SK-N-SH (cell line): ENCODE measurements around the gene ALDH1L1. TPM values are rescaled to one million over a fixed set of nuclear protein-coding genes. Genes with fewer than 3 reads are reported as not detected.

ENCODE experiments used
- CTCF ChIA-PET: fragments of 300-600, 350-600 bp; formaldehyde crosslinking; extraction: SDS; loops from one replicate; lab custom pipeline; 2021; lab: Yijun Ruan, JAX
- POLR2A ChIA-PET: fragments of 350-600 bp; sonication (Branson Sonifier 250); formaldehyde crosslinking; extraction: SDS; loops from one replicate; lab custom pipeline; 2020; ENCODE audit warnings: antibody characterized with exemption, inconsistent platforms; lab: Yijun Ruan, JAX
- DNase-seq: peaks from one replicate; pipeline ENCODE4 v3.0.0; 2012
- H2AFZ ChIP-seq: fragments of 200-600 bp; sonication (generic); 2 replicates; pipeline ENCODE4 v1.8.1; 2016; ENCODE audit warnings: antibody characterized with exemption, mild to moderate bottlenecking, low read depth
- H3F3A ChIP-seq: fragments of 200-600 bp; sonication (generic); replicated peaks from 2 replicates; pipeline ENCODE3; 2016; ENCODE audit warnings: antibody characterized with exemption, mild to moderate bottlenecking; ENCODE audit not compliant: insufficient read depth
- H3K27ac ChIP-seq, 2 experiments: fragments of 200-500 bp in 1 of 2; fragments of 200-600 bp in 1 of 2; sonication (Bioruptor generic) in 1 of 2; sonication (generic), shearing (Covaris generic) in 1 of 2; 2 replicates each; pipeline versions ENCODE4 v1.5.1 to v1.6.1; 2014 to 2016; ENCODE audit warnings: low read depth in 2 of 2, inconsistent platforms in 1 of 2, low read length in 1 of 2, mild to moderate bottlenecking in 1 of 2, mixed read lengths in 1 of 2
- H3K27me3 ChIP-seq: fragments of 200-600 bp; sonication (generic), shearing (Covaris generic); 2 replicates; pipeline ENCODE4 v1.6.1; 2016; ENCODE audit warnings: mixed run types; ENCODE audit not compliant: insufficient read depth
- H3K36me3 ChIP-seq, 2 experiments: fragments of 200-500 bp in 1 of 2; fragments of 200-600 bp in 1 of 2; sonication (Bioruptor generic) in 1 of 2; sonication (generic) in 1 of 2; replicated peaks in 1 of 2; 2 replicates each; pipeline versions ENCODE3 to v1.5.1; 2014 to 2016; ENCODE audit warnings: low read length in 1 of 2, mild to moderate bottlenecking in 1 of 2; ENCODE audit not compliant: insufficient read depth in 2 of 2, control insufficient read depth in 1 of 2
- H3K4me1 ChIP-seq, 2 experiments: fragments of 200-500 bp in 1 of 2; fragments of 200-600 bp in 1 of 2; sonication (Bioruptor generic) in 1 of 2; sonication (generic), shearing (Covaris generic) in 1 of 2; 2 replicates each; pipeline versions ENCODE4 v1.5.1 to v1.6.1; 2014 to 2016; ENCODE audit warnings: low read depth in 1 of 2, low read length in 1 of 2, mixed run types in 1 of 2; ENCODE audit not compliant: insufficient read depth in 2 of 2, control insufficient read depth in 1 of 2
- H3K4me2 ChIP-seq: fragments of 200-600 bp; sonication (generic), shearing (Covaris generic); 2 replicates; pipeline ENCODE4 v1.6.1; 2017; ENCODE audit warnings: mixed run types
- H3K4me3 ChIP-seq, 2 experiments: fragments of 200-500 bp in 1 of 2; fragments of 200-600 bp in 1 of 2; sonication (Bioruptor generic) in 1 of 2; sonication (generic), shearing (Covaris generic) in 1 of 2; 2 replicates each; pipeline versions ENCODE4 v1.5.1 to v1.8.1; 2014 to 2016; ENCODE audit warnings: low read depth in 2 of 2, inconsistent platforms in 1 of 2, low read length in 1 of 2, mild to moderate bottlenecking in 1 of 2, mixed read lengths in 1 of 2, moderate library complexity in 1 of 2
- H3K79me2 ChIP-seq: fragments of 200-600 bp; sonication (generic); 2 replicates; pipeline ENCODE4 v1.8.1; 2017; ENCODE audit warnings: mild to moderate bottlenecking; ENCODE audit not compliant: insufficient read depth
- H3K9ac ChIP-seq: fragments of 200-600 bp; sonication (generic); 2 replicates; pipeline ENCODE4 v1.6.1; 2017; ENCODE audit warnings: mixed run types
- H3K9me2 ChIP-seq: fragments of 200-600 bp; sonication (generic); 2 replicates; pipeline ENCODE4 v1.6.1; 2017; ENCODE audit warnings: mixed run types
- H3K9me3 ChIP-seq: fragments of 200-600 bp; sonication (generic); 2 replicates; pipeline ENCODE4 v1.6.1; 2017; ENCODE audit warnings: mixed run types, mild to moderate bottlenecking, moderate library complexity
- H4K20me1 ChIP-seq: fragments of 200-600 bp; sonication (generic); 2 replicates; pipeline ENCODE4 v1.6.1; 2017; ENCODE audit warnings: mild to moderate bottlenecking, mixed run types; ENCODE audit not compliant: insufficient read depth
- EP300 ChIP-seq, 2 experiments: IDR thresholded peaks; 2 replicates each; pipeline versions ENCODE4 v1.4.0 to v1.6.1; 2012; ENCODE audit warnings: borderline replicate concordance in 1 of 2, low read depth in 1 of 2, low read length in 1 of 2
- EZH2phosphoT487 ChIP-seq: fragments of 200-600 bp; sonication (generic); IDR thresholded peaks from 2 replicates; pipeline ENCODE4 v1.6.1; 2017; ENCODE audit warnings: low read depth, mixed run types, mild to moderate bottlenecking, antibody characterized with exemption, moderate library complexity, borderline replicate concordance
- FOSL2 ChIP-seq: IDR thresholded peaks from 2 replicates; pipeline ENCODE4 v1.4.0; 2012; ENCODE audit warnings: low read depth, mild to moderate bottlenecking, moderate library complexity, borderline replicate concordance
- FOXM1 ChIP-seq: IDR thresholded peaks from 2 replicates; pipeline ENCODE4 v1.4.0; 2012; ENCODE audit warnings: low read depth, mild to moderate bottlenecking
- GABPA ChIP-seq: IDR thresholded peaks from 2 replicates; pipeline ENCODE4 v1.4.0; 2012; ENCODE audit warnings: low read depth, mild to moderate bottlenecking
- JUND ChIP-seq: IDR thresholded peaks from 2 replicates; pipeline ENCODE4 v1.4.0; 2012
- MEF2A ChIP-seq: IDR thresholded peaks from 2 replicates; pipeline ENCODE4 v1.4.0; 2012; ENCODE audit warnings: low read depth, borderline replicate concordance
- NRF1 ChIP-seq: IDR thresholded peaks from 2 replicates; pipeline ENCODE4 v1.6.1; 2012; ENCODE audit warnings: low read depth, mild to moderate bottlenecking, low read length
- POLR2AphosphoS5 ChIP-seq: IDR thresholded peaks from 2 replicates; pipeline ENCODE4 v1.6.1; 2012; ENCODE audit warnings: low read depth, low read length
- RAD21 ChIP-seq: IDR thresholded peaks from 2 replicates; pipeline ENCODE4 v1.6.1; 2012; ENCODE audit warnings: mild to moderate bottlenecking, low read length
- RCOR1 ChIP-seq: fragments of 150-350 bp; IDR thresholded peaks from 2 replicates; pipeline ENCODE4 v1.6.1; 2017; ENCODE audit warnings: antibody characterized with exemption, low read length
- RXRA ChIP-seq: IDR thresholded peaks from 2 replicates; pipeline ENCODE4 v1.4.0; 2012; ENCODE audit warnings: low read depth, mild to moderate bottlenecking, borderline replicate concordance
- SIN3A ChIP-seq: IDR thresholded peaks from 2 replicates; pipeline ENCODE4 v1.6.1; 2012; ENCODE audit warnings: low read depth, mild to moderate bottlenecking, low read length, moderate library complexity, borderline replicate concordance
- TAF1 ChIP-seq: IDR thresholded peaks from 2 replicates; pipeline ENCODE4 v1.6.1; 2012; ENCODE audit warnings: low read depth, mild to moderate bottlenecking, low read length, moderate library complexity, borderline replicate concordance
- TCF12 ChIP-seq: IDR thresholded peaks from 2 replicates; pipeline ENCODE4 v1.4.0; 2012
- TEAD4 ChIP-seq: IDR thresholded peaks from 2 replicates; pipeline ENCODE4 v1.4.0; 2012; ENCODE audit warnings: mild to moderate bottlenecking, borderline replicate concordance; ENCODE audit not compliant: insufficient read depth
- YY1 ChIP-seq: IDR thresholded peaks from 2 replicates; pipeline ENCODE4 v1.4.0; 2012; ENCODE audit warnings: low read depth, mild to moderate bottlenecking
- ZBTB33 ChIP-seq: IDR thresholded peaks from 2 replicates; pipeline ENCODE4 v1.4.0; 2012; ENCODE audit warnings: low read depth, borderline replicate concordance
- WGBS: methylation state at CpG from one replicate; pipeline ENCODE4 v1.1.6; 2017; ENCODE audit warnings: low lambda C conversion rate; 5-methylcytosine and 5-hydroxymethylcytosine counted together
- polyA plus RNA-seq, 3 experiments: library from polyadenylated mRNA; depleted of rRNA; stranded (reverse); fragments of >200 nt; gene quantifications; 2 replicates each; pipeline ENCODE4 v1.2.3, GENCODE V29; 2012

ALDH1L1 gene
- polyA plus RNA-seq, 1 of the 3 experiments (the other 2 are of a cell fraction): not detected

- H3K9me2 ChIP-seq: no peaks in the 10 kb centered on the region
- H3K36me3 ChIP-seq: no peaks in the 10 kb centered on the region
- no peak for TF ChIP-seq MEF2A
- TF ChIP-seq POLR2AphosphoS5: no peak
- no peak for TF ChIP-seq FOSL2
- TF ChIP-seq RXRA: no peak
- TF ChIP-seq NRF1: no peak
- no peak for TF ChIP-seq GABPA
- no peak for TF ChIP-seq EZH2phosphoT487
- no peak for TF ChIP-seq TAF1
- no peak for TF ChIP-seq FOXM1
- no peak for TF ChIP-seq SIN3A
- no peak for TF ChIP-seq TEAD4
- no peak for TF ChIP-seq RAD21
- TF ChIP-seq JUND: no peak
- no peak for TF ChIP-seq TCF12
- TF ChIP-seq ZBTB33: no peak
- no peak for TF ChIP-seq YY1
- no peak for TF ChIP-seq RCOR1
- TF ChIP-seq EP300 (IDR thresholded peaks at IDR 0.05; ENCODE audit: borderline replicate concordance in 1 of 2, low read depth in 1 of 2, low read length in 1 of 2): no peak
- H3K9me3 ChIP-seq: no peaks in the 10 kb centered on the region
- POLR2A ChIA-PET: no interaction called here
- no peaks in the 10 kb centered on the region for H3K79me2 ChIP-seq
- H3F3A ChIP-seq: no peaks in the 10 kb centered on the region
- no peak overlapping the region for H3K4me2 ChIP-seq
- H3K4me1 ChIP-seq: peaks cover 0 to 8% of the 10 kb centered on the region in 2 experiments; a peak in 1 of 4 replicates
- CTCF ChIA-PET: no interaction called here
- H3K9ac ChIP-seq: no peak overlapping the region
- no peak overlapping the region for H2AFZ ChIP-seq
- DNase-seq: no peak
- H3K27me3 ChIP-seq: no peaks in the 10 kb centered on the region
- no peak overlapping the region for H3K27ac ChIP-seq
- H4K20me1 ChIP-seq: no peaks in the 10 kb centered on the region
- 95% methylated on average over 5 of the region's 7 CpGs for WGBS
- no peak overlapping the region for H3K4me3 ChIP-seq
Observed at GRCh38 chr3:126060613-126061145, 119.7 kb downstream of the ALDH1L1 start.

GRCh38 chr3:126058666-126059065 lies 121.7 kb downstream of the ALDH1L1 start:
- Histone ChIP-seq H2AFZ (no peak overlapping the region), H3K4me2 (no peak overlapping the region), H3K9me3 (no peaks in the 10 kb centered on the region), H4K20me1 (no peaks in the 10 kb centered on the region), H3K27ac (no peak overlapping the region), H3K4me1 (peaks cover 0 to 8% of the 10 kb centered on the region in 2 experiments; a peak in 1 of 4 replicates), H3K27me3 (no peaks in the 10 kb centered on the region), H3K79me2 (no peaks in the 10 kb centered on the region), H3K9me2 (no peaks in the 10 kb centered on the region), H3F3A (no peaks in the 10 kb centered on the region), H3K36me3 (no peaks in the 10 kb centered on the region), H3K4me3 (no peak overlapping the region), H3K9ac (no peak overlapping the region)
- CTCF ChIA-PET: no interaction called here
- no peak for TF ChIP-seq YY1
- no peak for DNase-seq
- 78% methylated on average over 7 of the region's 7 CpGs for WGBS
- POLR2A ChIA-PET: no interaction called here
